MM.1S (cell line): ENCODE results near the gene HEPACAM.

Experiments
- DNase-seq: peaks from one replicate; pipeline ENCODE4 v3.0.0-alpha.2; 2015
- H2AFZ ChIP-seq: fragments of 300-600 bp; sonication (generic); 2 replicates; pipeline ENCODE4 v1.6.0; 2016; ENCODE audit warnings: antibody characterized with exemption, low read length
- H3F3A ChIP-seq: fragments of 300-600 bp; sonication (generic); 2 replicates; pipeline ENCODE4 v1.6.1; 2016; ENCODE audit warnings: mild to moderate bottlenecking, antibody characterized with exemption, low read length, moderate library complexity, mixed read lengths; ENCODE audit not compliant: insufficient read depth
- H3K27ac ChIP-seq: fragments of 300-600 bp; sonication (generic); 2 replicates; pipeline ENCODE4 v1.5.1; 2016; ENCODE audit warnings: mild to moderate bottlenecking, low read length
- H3K27me3 ChIP-seq: fragments of 300-600 bp; sonication (generic); replicated peaks from 2 replicates; pipeline ENCODE4 v1.6.0; 2016; ENCODE audit warnings: low read length; ENCODE audit not compliant: insufficient read depth
- H3K36me3 ChIP-seq: fragments of 300-600 bp; sonication (generic); replicated peaks from 2 replicates; pipeline ENCODE4 v1.6.1; 2016; ENCODE audit warnings: mild to moderate bottlenecking, low read length, mixed read lengths; ENCODE audit not compliant: insufficient read depth
- H3K4me1 ChIP-seq: fragments of 300-600 bp; sonication (generic); 2 replicates; pipeline ENCODE4 v1.6.1; 2016; ENCODE audit warnings: low read length, mixed read lengths
- H3K4me2 ChIP-seq: fragments of 300-600 bp; sonication (generic); 2 replicates; pipeline ENCODE4 v1.6.0; 2016; ENCODE audit warnings: low read depth, low read length
- H3K4me3 ChIP-seq: fragments of 300-600 bp; sonication (generic); 2 replicates; pipeline ENCODE4 v1.5.1; 2016; ENCODE audit warnings: low read length, mixed read lengths
- H3K79me2 ChIP-seq: fragments of 300-600 bp; sonication (generic); 2 replicates; pipeline ENCODE4 v1.6.1; 2016; ENCODE audit warnings: mixed run types, low read length, mixed read lengths
- H3K9ac ChIP-seq: fragments of 300-600 bp; sonication (generic); 2 replicates; pipeline ENCODE4 v1.6.1; 2016; ENCODE audit warnings: low read length, mixed read lengths
- H3K9me2 ChIP-seq: fragments of 300-600 bp; sonication (generic); replicated peaks from 2 replicates; pipeline ENCODE4 v1.6.1; 2016; ENCODE audit warnings: mild to moderate bottlenecking, low read length, mixed read lengths; ENCODE audit not compliant: insufficient read depth
- H3K9me3 ChIP-seq: fragments of 300-600 bp; sonication (generic); replicated peaks from 2 replicates; pipeline ENCODE4 v1.6.1; 2016; ENCODE audit warnings: mild to moderate bottlenecking, low read length, mixed read lengths; ENCODE audit not compliant: insufficient read depth
- H4K20me1 ChIP-seq: fragments of 300-600 bp; sonication (generic); 2 replicates; pipeline ENCODE4 v1.6.1; 2016; ENCODE audit warnings: mild to moderate bottlenecking, low read length, moderate library complexity, mixed read lengths; ENCODE audit not compliant: insufficient read depth
- EZH2 ChIP-seq: fragments of 300-600 bp; sonication (generic); optimal IDR thresholded peaks from 2 replicates; pipeline ENCODE3; 2017; ENCODE audit warnings: low read depth, mild to moderate bottlenecking, antibody characterized with exemption, low read length, mixed read lengths
- EZH2phosphoT487 ChIP-seq: fragments of 300-600 bp; sonication (generic); IDR thresholded peaks from 2 replicates; pipeline ENCODE4 v1.6.1; 2018; ENCODE audit warnings: antibody characterized with exemption, low read length
- TF ChIP-seq, protein P1 (sequence below): fragments of 300-600 bp; sonication (generic); IDR thresholded peaks from 2 replicates; pipeline ENCODE4 v1.5.1; 2016; ENCODE audit warnings: antibody characterized with exemption, low read length, mixed read lengths

HEPACAM gene

DNA sequence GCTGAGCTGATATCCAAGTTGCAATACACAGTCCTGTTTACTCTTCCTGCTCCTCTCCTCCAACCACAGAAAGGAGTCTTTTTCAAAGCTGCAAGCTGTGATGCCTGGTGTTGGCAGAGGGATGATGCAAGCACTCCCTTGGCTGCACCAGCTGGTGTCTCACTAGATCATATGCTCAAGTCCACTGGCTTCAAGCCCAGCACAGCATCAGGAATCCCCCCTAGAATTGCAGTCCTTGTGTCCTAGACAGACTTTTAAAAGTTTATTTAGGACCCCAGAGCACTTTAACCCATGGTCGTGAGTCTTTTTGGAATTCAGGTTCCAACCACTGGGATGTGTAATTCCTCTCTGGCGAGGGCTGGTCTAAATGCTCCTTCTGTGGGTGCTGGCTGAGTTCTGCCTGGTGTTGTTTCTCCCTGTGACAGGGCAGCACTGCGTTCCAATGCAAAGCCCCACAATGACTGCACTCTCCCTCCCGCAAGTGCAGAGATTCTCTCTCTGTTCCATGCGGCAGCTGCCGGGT is 18.7 kb downstream of the HEPACAM start:
- TF ChIP-seq, protein P1, sequence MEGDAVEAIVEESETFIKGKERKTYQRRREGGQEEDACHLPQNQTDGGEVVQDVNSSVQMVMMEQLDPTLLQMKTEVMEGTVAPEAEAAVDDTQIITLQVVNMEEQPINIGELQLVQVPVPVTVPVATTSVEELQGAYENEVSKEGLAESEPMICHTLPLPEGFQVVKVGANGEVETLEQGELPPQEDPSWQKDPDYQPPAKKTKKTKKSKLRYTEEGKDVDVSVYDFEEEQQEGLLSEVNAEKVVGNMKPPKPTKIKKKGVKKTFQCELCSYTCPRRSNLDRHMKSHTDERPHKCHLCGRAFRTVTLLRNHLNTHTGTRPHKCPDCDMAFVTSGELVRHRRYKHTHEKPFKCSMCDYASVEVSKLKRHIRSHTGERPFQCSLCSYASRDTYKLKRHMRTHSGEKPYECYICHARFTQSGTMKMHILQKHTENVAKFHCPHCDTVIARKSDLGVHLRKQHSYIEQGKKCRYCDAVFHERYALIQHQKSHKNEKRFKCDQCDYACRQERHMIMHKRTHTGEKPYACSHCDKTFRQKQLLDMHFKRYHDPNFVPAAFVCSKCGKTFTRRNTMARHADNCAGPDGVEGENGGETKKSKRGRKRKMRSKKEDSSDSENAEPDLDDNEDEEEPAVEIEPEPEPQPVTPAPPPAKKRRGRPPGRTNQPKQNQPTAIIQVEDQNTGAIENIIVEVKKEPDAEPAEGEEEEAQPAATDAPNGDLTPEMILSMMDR, result no peak
- TF ChIP-seq EZH2 (no peak), EZH2phosphoT487 (no peak)
- H2AFZ ChIP-seq, result no peak overlapping the region
- H3K9me3 ChIP-seq, result no peaks in the 10 kb centered on the region
- H3F3A ChIP-seq, result no peaks in the 10 kb centered on the region
- peaks cover 5% of the 10 kb centered on the region for H3K27me3 ChIP-seq
- no peaks in the 10 kb centered on the region for H3K9me2 ChIP-seq
- H3K4me1 ChIP-seq, result peaks cover 18% of the 10 kb centered on the region
- no peak overlapping the region for H3K4me3 ChIP-seq
- H3K4me2 ChIP-seq, result no peak overlapping the region
- H3K27ac ChIP-seq, result no peak overlapping the region
- no peaks in the 10 kb centered on the region for H4K20me1 ChIP-seq
- no peaks in the 10 kb centered on the region for H3K79me2 ChIP-seq
- DNase-seq, result no peak
- no peak overlapping the region for H3K9ac ChIP-seq
- H3K36me3 ChIP-seq, result no peaks in the 10 kb centered on the region

DNA sequence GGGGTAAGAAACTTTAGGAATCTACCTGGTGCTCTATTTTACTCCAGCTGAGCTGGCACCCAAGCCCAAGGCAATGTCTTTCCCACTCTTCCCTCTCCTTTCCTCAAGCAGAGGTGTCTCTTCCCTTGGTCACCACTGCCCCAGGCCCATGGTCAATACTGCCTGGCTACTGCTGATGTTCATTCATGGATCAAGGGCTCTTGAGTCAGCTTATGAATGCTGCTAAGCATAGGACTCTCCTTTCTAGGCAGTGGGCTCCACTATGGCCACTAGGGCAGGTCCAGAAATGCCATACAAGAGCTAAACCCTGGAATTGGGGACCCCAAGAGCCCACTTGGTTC is 19.5 kb downstream of the HEPACAM start:
- TF ChIP-seq EZH2 (no peak), EZH2phosphoT487 (no peak)
- TF ChIP-seq, protein P1, result no peak
- peaks cover 18% of the 10 kb centered on the region for H3K4me1 ChIP-seq

DNA sequence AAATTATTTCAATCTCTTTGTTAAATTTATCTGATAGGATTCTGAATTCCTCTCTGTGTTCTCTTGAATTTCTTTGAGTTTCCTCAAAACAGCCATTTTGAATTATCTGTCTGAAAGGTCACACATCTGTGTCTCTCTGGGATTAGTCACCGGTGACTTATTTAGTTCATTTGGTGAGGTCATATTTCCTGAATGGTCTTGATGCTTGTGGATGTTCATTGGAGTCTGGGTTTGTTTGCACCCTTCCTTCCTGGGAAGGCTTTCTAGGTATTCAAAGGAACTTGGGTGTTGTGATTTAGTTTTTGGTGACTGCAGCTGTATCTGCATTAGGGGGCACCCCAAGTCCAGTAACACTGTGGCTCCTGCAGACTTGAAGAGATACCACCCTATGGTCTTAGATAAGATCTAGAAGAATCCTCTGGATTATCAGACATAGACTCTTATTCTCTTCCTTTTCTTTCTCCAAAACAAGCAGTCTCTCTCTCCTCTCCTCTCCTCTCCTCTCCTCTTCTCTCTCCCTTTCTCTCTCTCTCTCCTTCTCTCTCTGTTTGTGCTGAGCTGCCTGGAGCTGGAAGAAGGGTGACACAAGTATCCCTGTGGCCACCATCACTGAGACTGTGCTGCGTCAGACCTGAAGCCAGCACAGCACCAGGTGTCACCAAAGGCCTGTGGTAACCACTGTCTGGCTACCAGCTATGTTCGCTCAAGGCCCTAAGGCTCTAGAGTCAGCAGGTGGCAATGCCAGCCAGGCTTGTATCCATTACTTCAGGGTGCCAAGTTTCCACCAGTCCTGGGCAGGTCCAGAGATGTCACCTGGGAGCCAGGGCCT is 20.1 kb downstream of the HEPACAM start:
- Histone ChIP-seq H4K20me1 (no peaks in the 10 kb centered on the region), H3K4me3 (no peak overlapping the region), H3K4me2 (peak overlapping the region; percentile 16; the same call in 1 of the 2 replicates), H3K27me3 (no peaks in the 10 kb centered on the region), H3K9me2 (no peaks in the 10 kb centered on the region), H2AFZ (0 out of 2 replicates have a peak overlapping the region, but pooled peaks have one; percentile 22), H3K27ac (peak overlapping the region; percentile 12; the same call in 1 of the 2 replicates), H3K79me2 (no peaks in the 10 kb centered on the region), H3K4me1 (peaks cover 18% of the 10 kb centered on the region), H3K9ac (no peak overlapping the region), H3F3A (no peaks in the 10 kb centered on the region), H3K36me3 (no peaks in the 10 kb centered on the region), H3K9me3 (no peaks in the 10 kb centered on the region)
- TF ChIP-seq EZH2, result no peak
- TF ChIP-seq, protein P1, result peak; percentile 44
- DNase-seq, result peak; percentile 55

More for the DNA sequence above, 19.5 kb downstream of the HEPACAM start:
- Histone ChIP-seq H3K4me2 (no peak overlapping the region), H3K9me2 (no peaks in the 10 kb centered on the region), H3K9ac (no peak overlapping the region), H3K9me3 (no peaks in the 10 kb centered on the region), H3K27ac (no peak overlapping the region), H3K27me3 (peaks cover under 1% of the 10 kb centered on the region; the same call in 1 of the 2 replicates), H2AFZ (no peak overlapping the region), H3F3A (no peaks in the 10 kb centered on the region), H3K36me3 (no peaks in the 10 kb centered on the region), H3K4me3 (no peak overlapping the region), H3K79me2 (no peaks in the 10 kb centered on the region), H4K20me1 (no peaks in the 10 kb centered on the region)
- DNase-seq, result no peak
